ENCODE data around the gene FBXL16. TPM values are rescaled to one million over a fixed set of nuclear protein-coding genes. Genes with fewer than 3 reads are reported as not detected.

Gene FBXL16
- polyA plus RNA-seq, 2 donors = 8.0 to 13.0 TPM

DNA sequence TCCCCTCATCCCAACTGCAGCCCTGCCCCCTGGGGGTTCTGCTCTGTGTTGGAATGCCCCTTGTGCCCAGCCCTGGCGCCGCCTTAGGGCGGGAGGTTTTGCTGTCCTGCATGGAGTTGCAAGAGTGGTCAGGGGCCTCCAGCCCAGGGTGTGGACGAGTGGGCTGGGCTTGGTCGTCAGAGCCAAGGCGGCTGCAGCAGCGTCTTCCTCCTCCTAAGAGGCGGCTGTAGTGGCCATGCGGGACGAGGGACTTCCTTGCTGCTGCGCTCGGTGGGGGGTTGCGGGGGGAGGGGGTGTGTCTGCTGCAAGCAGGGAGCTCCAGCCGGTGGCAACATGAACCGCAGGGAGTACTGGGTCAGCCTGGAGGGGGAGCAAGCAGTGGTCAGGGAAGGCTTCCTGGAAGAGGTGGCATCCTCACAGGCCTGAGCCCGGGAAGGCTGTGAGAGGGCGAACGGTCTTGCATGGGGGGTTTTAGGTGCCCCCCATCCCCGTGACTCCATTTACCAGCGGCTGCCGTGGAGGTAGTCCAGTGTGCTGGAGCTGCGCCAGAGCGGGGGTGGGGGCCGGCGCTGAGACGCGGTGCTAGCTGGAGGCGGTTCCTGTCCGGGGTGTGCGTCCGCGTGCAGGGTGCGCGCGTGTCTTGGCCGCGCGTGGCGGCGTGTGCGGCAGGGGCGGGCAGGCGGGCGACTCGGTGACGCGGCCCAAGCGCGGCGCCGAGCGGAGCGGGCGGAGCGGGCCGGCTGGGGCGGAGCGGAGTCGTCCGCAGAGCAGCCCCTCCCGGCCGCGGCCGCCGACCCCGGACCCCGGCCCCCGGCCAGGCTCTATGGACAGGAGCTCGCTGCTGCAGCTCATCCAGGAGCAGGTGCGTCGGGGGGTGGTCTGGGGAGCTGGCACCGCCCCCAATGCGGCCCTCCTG, 30.4 kb downstream of the FBXL16 start, which contains the start of gene RHBDL1:
TSS of gene RHBDL1 (plus strand) at position 704 of the 916 bp plus-strand sequence. CDS start at position 824, 120 bp downstream.
- H3K9me3 ChIP-seq (ENCODE audit: control insufficient read depth in 2 of 2, insufficient read depth in 1 of 2, low read depth in 1 of 2, low read length in 1 of 2) = no peaks in the 10 kb centered on the region
- no peaks in the 10 kb centered on the region for H3K27me3 ChIP-seq (ENCODE audit: control insufficient read depth in 1 of 2, insufficient read depth in 2 of 2, low read length in 2 of 2)
- peak within 1 kb of the TSS; percentile 10 to 27 for H3K4me3 ChIP-seq (ENCODE audit: low read depth in 1 of 2, low read length in 2 of 2)
- peak within 1 kb of the TSS in 1 of 2 donors; percentile 45 for H3K27ac ChIP-seq (ENCODE audit: low read depth in 2 of 2, low read length in 1 of 2)
- peaks cover 6 to 46% of the 10 kb centered on the region in 2 donors for H3K4me1 ChIP-seq (ENCODE audit: control insufficient read depth in 2 of 2, insufficient read depth in 2 of 2, low read length in 1 of 2)
- 9 to 12% methylated on average over 38 to 73 of the region's 73 CpGs for WGBS, 2 donors
- H3K36me3 ChIP-seq (ENCODE audit: control insufficient read depth in 2 of 2, insufficient read depth in 2 of 2, low read length in 1 of 2) = peaks cover 18 to 39% of the 10 kb centered on the region in 2 donors

DNA sequence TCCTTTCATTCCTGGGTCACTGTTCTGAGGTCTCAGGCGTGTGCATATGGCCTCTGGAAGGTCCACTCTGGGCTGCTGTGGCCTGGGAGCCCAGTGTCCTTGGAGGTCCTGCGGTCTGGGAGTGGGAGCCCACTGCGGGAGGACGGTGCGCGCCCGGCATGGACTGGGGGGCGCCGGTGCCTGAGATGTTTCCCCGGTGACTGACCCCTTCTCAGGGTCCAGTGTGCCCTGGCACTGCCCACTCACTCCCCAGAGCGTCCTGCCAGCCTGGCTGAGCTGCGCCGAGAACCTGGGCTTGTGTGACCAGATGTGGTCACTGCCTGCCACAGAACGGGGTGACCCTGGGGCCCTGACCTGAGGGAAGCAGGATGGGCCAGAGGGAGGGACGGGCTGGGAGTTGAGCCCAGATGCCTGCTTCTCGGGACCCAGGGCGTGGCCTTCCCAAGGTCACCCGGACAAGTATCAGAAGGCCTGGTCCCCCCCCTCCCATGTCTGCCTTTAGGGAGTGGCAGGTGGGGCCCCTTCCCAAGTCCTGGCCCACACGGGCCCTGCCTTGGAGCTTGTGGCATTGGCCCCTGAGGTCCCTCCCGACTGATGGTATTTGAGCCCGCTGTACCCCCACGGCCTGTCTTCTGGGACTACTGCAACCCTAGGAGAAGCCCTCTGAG, 31.3 kb downstream of the FBXL16 start:
- H3K36me3 ChIP-seq (ENCODE audit: control insufficient read depth in 2 of 2, insufficient read depth in 2 of 2, low read length in 1 of 2) = peaks cover 20 to 46% of the 10 kb centered on the region in 2 donors
- 78 to 83% methylated on average over 19 to 22 of the region's 22 CpGs for WGBS, 2 donors
- peaks cover 6 to 44% of the 10 kb centered on the region in 2 donors for H3K4me1 ChIP-seq (ENCODE audit: control insufficient read depth in 2 of 2, insufficient read depth in 2 of 2, low read length in 1 of 2)
- H3K9me3 ChIP-seq (ENCODE audit: control insufficient read depth in 2 of 2, insufficient read depth in 1 of 2, low read depth in 1 of 2, low read length in 1 of 2) = no peaks in the 10 kb centered on the region
- no peaks in the 10 kb centered on the region for H3K27me3 ChIP-seq (ENCODE audit: control insufficient read depth in 1 of 2, insufficient read depth in 2 of 2, low read length in 2 of 2)
- no peak overlapping the region for H3K27ac ChIP-seq (ENCODE audit: low read depth in 2 of 2, low read length in 1 of 2)
- no peak overlapping the region for H3K4me3 ChIP-seq (ENCODE audit: low read depth in 1 of 2, low read length in 2 of 2)

DNA sequence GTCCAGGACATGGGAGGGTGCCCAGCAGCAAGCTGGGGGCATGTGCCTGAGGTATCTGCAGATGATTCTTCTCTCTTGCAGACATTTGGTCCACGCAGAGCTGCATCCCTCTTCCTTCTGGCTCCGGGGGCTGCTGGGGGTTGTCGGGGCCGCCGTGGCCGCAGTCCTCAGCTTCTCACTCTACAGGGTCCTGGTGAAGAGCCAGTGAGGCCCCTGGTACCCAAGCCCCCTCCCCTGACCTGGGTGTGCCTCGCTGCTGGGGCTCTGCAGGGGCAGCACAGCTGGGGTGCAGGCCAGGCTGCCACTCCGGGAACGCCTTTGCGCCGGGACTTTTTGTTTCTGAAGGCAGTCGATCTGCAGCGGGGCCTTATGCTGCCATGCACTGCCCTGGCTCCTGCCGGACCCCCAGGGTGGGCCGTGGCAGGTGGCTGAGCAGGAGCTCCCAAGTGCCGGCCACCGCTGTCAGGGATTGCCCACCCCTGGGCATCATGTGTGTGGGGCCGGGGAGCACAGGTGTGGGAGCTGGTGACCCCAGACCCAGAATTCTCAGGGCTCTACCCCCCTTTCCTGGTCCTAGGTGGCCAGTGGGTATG, 32.1 kb downstream of the FBXL16 start:
- H3K4me3 ChIP-seq (ENCODE audit: low read depth in 1 of 2, low read length in 2 of 2) = no peak overlapping the region
- peaks cover 13 to 43% of the 10 kb centered on the region in 2 donors for H3K4me1 ChIP-seq (ENCODE audit: control insufficient read depth in 2 of 2, insufficient read depth in 2 of 2, low read length in 1 of 2)
- H3K27me3 ChIP-seq (ENCODE audit: control insufficient read depth in 1 of 2, insufficient read depth in 2 of 2, low read length in 2 of 2) = no peaks in the 10 kb centered on the region
- WGBS, 2 donors = 82 to 84% methylated on average over 18 of the region's 18 CpGs
- H3K27ac ChIP-seq (ENCODE audit: low read depth in 2 of 2, low read length in 1 of 2) = no peak overlapping the region
- peaks cover 20 to 48% of the 10 kb centered on the region in 2 donors for H3K36me3 ChIP-seq (ENCODE audit: control insufficient read depth in 2 of 2, insufficient read depth in 2 of 2, low read length in 1 of 2)
- no peaks in the 10 kb centered on the region for H3K9me3 ChIP-seq (ENCODE audit: control insufficient read depth in 2 of 2, insufficient read depth in 1 of 2, low read depth in 1 of 2, low read length in 1 of 2)

DNA sequence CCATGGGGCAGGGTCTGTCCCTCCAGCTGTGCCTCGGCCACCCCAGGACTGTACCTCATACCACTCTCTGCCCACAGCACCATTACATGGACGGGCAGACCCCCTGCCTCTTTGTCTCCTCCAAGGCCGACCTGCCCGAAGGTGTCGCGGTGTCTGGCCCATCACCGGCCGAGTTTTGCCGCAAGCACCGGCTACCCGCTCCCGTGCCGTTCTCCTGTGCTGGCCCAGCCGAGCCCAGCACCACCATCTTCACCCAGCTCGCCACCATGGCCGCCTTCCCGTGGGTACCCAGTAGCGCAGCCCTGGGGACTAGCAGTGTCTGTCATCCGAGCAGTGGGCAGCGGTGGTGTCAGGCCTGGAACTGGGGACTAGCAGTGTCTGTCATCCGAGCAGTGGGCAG, 32.8 kb downstream of the FBXL16 start:
- no peaks in the 10 kb centered on the region for H3K27me3 ChIP-seq (ENCODE audit: control insufficient read depth in 1 of 2, insufficient read depth in 2 of 2, low read length in 2 of 2)
- peaks cover 20 to 48% of the 10 kb centered on the region in 2 donors for H3K36me3 ChIP-seq (ENCODE audit: control insufficient read depth in 2 of 2, insufficient read depth in 2 of 2, low read length in 1 of 2)
- peaks cover 13 to 40% of the 10 kb centered on the region in 2 donors for H3K4me1 ChIP-seq (ENCODE audit: control insufficient read depth in 2 of 2, insufficient read depth in 2 of 2, low read length in 1 of 2)
- no peak overlapping the region for H3K27ac ChIP-seq (ENCODE audit: low read depth in 2 of 2, low read length in 1 of 2)
- no peak overlapping the region for H3K4me3 ChIP-seq (ENCODE audit: low read depth in 1 of 2, low read length in 2 of 2)
- WGBS, 2 donors = 89 to 94% methylated on average over 21 of the region's 21 CpGs
- no peaks in the 10 kb centered on the region for H3K9me3 ChIP-seq (ENCODE audit: control insufficient read depth in 2 of 2, insufficient read depth in 1 of 2, low read depth in 1 of 2, low read length in 1 of 2)

DNA sequence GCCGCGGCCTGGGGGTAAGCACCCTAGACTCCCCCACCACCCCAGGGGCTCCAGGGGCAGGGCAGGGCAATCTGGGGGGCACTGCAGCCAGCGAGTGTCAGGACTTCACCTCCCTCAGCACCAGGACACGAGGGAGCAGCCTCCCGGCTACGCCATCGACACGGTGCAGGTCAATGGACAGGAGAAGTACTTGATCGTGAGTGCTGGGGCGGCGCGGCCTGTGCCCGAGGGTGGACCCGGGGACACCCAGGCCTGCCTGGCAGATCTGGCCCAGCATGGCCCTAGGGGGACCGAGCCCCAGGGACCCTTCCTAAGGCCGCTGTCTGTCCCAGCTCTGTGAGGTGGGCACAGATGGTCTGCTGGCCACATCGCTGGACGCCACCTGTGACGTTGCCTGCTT, 33.2 kb downstream of the FBXL16 start:
- peaks cover 14 to 38% of the 10 kb centered on the region in 2 donors for H3K4me1 ChIP-seq (ENCODE audit: control insufficient read depth in 2 of 2, insufficient read depth in 2 of 2, low read length in 1 of 2)
- no peak overlapping the region for H3K4me3 ChIP-seq (ENCODE audit: low read depth in 1 of 2, low read length in 2 of 2)
- H3K9me3 ChIP-seq (ENCODE audit: control insufficient read depth in 2 of 2, insufficient read depth in 1 of 2, low read depth in 1 of 2, low read length in 1 of 2) = no peaks in the 10 kb centered on the region
- no peak overlapping the region for H3K27ac ChIP-seq (ENCODE audit: low read depth in 2 of 2, low read length in 1 of 2)
- peaks cover 20 to 48% of the 10 kb centered on the region in 2 donors for H3K36me3 ChIP-seq (ENCODE audit: control insufficient read depth in 2 of 2, insufficient read depth in 2 of 2, low read length in 1 of 2)
- no peaks in the 10 kb centered on the region for H3K27me3 ChIP-seq (ENCODE audit: control insufficient read depth in 1 of 2, insufficient read depth in 2 of 2, low read length in 2 of 2)
- WGBS, 2 donors = 93 to 94% methylated on average over 19 of the region's 19 CpGs

DNA sequence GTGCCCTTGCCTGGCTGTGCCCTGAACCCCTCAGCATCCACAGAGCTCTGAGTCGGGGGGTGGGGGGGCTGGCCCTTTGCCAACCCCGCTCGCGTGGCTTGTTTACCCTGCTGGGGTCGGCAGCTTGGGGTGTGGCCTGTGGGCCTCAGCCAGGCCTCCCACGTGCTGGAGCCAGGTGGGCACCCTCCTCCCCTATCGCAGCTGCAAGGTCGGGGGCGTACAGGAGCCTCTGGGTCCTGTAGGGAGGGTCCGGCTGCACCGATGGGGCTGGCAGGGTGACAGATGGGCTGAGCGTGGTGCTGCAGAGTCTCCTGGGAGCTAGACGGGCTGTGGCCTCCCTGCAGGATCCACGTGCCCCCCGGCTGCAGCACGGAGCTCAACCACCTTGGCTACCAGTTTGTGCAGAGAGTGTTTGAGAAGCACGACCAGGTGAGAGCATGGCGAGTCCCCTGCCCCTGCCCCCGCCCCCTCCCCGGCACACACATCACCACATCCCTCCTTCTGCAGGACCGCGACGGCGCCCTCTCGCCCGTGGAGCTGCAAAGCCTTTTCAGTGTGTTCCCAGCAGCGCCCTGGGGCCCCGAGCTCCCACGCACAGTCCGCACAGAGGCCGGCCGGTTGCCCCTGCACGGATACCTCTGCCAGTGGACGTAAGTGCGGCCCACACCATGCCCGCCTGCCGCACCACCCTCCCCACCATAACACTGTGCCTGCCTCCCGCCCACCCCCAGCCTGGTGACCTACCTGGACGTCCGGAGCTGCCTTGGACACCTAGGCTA, 34.1 kb downstream of the FBXL16 start:
- WGBS, 2 donors = 82 to 87% methylated on average over 35 to 40 of the region's 40 CpGs

DNA sequence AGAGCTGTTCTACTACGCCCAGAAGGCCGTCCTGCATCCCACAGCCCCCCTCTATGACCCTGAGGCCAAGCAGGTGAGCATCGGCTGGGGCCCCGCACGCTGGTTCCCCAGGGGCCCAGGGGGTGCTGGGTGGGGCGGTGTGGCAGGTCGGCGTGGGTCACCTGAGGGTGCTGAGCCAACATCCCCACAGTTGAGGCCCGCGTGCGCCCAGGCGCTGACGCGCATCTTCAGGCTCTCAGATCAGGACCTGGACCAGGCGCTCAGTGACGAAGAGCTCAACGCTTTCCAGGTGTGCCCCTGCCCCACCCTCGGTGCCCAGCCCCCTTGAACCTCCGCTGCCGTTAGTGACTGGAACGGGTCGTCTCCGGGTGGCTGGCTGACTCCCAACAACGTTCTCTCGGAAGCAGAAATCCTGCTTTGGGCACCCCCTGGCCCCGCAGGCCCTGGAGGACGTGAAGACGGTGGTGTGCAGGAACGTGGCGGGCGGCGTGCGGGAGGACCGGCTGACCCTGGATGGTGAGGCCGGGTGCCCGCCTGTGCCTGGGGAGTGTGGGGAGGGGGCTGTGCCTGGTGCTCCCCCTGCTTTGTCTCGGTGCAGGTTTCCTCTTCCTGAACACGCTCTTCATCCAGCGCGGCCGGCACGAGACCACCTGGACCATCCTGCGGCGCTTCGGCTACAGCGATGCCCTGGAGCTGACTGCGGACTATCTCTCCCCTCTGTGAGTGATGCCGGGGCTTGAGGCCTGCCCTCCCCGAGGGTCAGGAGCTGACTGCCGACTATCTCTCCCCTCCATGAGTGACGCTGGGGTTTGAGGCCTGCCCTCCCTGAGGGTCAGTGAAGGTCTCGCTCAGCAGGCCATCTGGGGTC, 34.9 kb downstream of the FBXL16 start:
- H3K27me3 ChIP-seq (ENCODE audit: control insufficient read depth in 1 of 2, insufficient read depth in 2 of 2, low read length in 2 of 2) = no peaks in the 10 kb centered on the region
- no peak overlapping the region for H3K27ac ChIP-seq (ENCODE audit: low read depth in 2 of 2, low read length in 1 of 2)
- WGBS, 2 donors = 90% methylated on average over 49 to 52 of the region's 52 CpGs
- no peak overlapping the region for H3K4me3 ChIP-seq (ENCODE audit: low read depth in 1 of 2, low read length in 2 of 2)
- H3K4me1 ChIP-seq (ENCODE audit: control insufficient read depth in 2 of 2, insufficient read depth in 2 of 2, low read length in 1 of 2) = peaks cover 17 to 31% of the 10 kb centered on the region in 2 donors
- H3K36me3 ChIP-seq (ENCODE audit: control insufficient read depth in 2 of 2, insufficient read depth in 2 of 2, low read length in 1 of 2) = peaks cover 20 to 55% of the 10 kb centered on the region in 2 donors
- no peaks in the 10 kb centered on the region for H3K9me3 ChIP-seq (ENCODE audit: control insufficient read depth in 2 of 2, insufficient read depth in 1 of 2, low read depth in 1 of 2, low read length in 1 of 2)

More for the DNA sequence above, 34.1 kb downstream of the FBXL16 start:
- Histone ChIP-seq H3K4me3 (ENCODE audit: low read depth in 1 of 2, low read length in 2 of 2) (no peak overlapping the region), H3K9me3 (ENCODE audit: control insufficient read depth in 2 of 2, insufficient read depth in 1 of 2, low read depth in 1 of 2, low read length in 1 of 2) (no peaks in the 10 kb centered on the region), H3K27ac (ENCODE audit: low read depth in 2 of 2, low read length in 1 of 2) (no peak overlapping the region), H3K36me3 (ENCODE audit: control insufficient read depth in 2 of 2, insufficient read depth in 2 of 2, low read length in 1 of 2) (peaks cover 20 to 48% of the 10 kb centered on the region in 2 donors), H3K27me3 (ENCODE audit: control insufficient read depth in 1 of 2, insufficient read depth in 2 of 2, low read length in 2 of 2) (no peaks in the 10 kb centered on the region), H3K4me1 (ENCODE audit: control insufficient read depth in 2 of 2, insufficient read depth in 2 of 2, low read length in 1 of 2) (peaks cover 18 to 36% of the 10 kb centered on the region in 2 donors)

DNA sequence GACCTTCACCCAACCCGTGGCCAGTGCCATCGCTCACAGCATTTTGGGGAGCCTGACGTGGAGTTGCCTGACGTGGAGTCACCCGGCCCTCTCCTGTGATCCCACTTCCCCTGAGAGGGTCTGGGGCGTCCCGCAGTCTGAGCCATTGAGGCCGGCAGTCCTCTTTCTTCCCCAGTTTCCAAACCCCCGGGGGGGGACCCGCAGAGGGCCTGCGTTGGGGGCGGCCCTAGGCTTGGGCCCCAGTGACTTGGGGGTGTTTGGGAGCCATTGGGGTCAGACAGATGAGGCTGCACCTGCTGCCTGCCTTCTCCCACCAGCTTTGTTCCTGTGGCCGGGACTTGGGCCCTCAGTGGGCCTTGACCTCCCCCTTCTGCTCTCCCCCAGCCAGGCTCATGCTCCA, 35.9 kb downstream of the FBXL16 start:
- Histone ChIP-seq H3K36me3 (ENCODE audit: control insufficient read depth in 2 of 2, insufficient read depth in 2 of 2, low read length in 1 of 2) (peaks cover 20 to 55% of the 10 kb centered on the region in 2 donors), H3K27me3 (ENCODE audit: control insufficient read depth in 1 of 2, insufficient read depth in 2 of 2, low read length in 2 of 2) (no peaks in the 10 kb centered on the region), H3K27ac (ENCODE audit: low read depth in 2 of 2, low read length in 1 of 2) (no peak overlapping the region), H3K9me3 (ENCODE audit: control insufficient read depth in 2 of 2, insufficient read depth in 1 of 2, low read depth in 1 of 2, low read length in 1 of 2) (no peaks in the 10 kb centered on the region), H3K4me1 (ENCODE audit: control insufficient read depth in 2 of 2, insufficient read depth in 2 of 2, low read length in 1 of 2) (peaks cover 12 to 24% of the 10 kb centered on the region in 2 donors), H3K4me3 (ENCODE audit: low read depth in 1 of 2, low read length in 2 of 2) (no peak overlapping the region)
- 92 to 95% methylated on average over 13 of the region's 13 CpGs for WGBS, 2 donors
